ENCODE data around the gene ADM5. TPM values are rescaled to one million over a fixed set of nuclear protein-coding genes. Genes with fewer than 3 reads are reported as not detected.
A peak's percentile ranks its signal among the peaks of the same experiment; 100 is the strongest.

The ADM5 gene, protein sequence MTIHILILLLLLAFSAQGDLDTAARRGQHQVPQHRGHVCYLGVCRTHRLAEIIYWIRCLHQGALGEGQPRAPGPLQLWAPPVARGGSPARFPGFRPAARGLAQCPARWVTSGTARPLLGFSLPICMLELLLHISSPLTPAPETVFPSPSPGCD
- 0.13 and 0.53 TPM in 2 replicates for total RNA-seq

DNA sequence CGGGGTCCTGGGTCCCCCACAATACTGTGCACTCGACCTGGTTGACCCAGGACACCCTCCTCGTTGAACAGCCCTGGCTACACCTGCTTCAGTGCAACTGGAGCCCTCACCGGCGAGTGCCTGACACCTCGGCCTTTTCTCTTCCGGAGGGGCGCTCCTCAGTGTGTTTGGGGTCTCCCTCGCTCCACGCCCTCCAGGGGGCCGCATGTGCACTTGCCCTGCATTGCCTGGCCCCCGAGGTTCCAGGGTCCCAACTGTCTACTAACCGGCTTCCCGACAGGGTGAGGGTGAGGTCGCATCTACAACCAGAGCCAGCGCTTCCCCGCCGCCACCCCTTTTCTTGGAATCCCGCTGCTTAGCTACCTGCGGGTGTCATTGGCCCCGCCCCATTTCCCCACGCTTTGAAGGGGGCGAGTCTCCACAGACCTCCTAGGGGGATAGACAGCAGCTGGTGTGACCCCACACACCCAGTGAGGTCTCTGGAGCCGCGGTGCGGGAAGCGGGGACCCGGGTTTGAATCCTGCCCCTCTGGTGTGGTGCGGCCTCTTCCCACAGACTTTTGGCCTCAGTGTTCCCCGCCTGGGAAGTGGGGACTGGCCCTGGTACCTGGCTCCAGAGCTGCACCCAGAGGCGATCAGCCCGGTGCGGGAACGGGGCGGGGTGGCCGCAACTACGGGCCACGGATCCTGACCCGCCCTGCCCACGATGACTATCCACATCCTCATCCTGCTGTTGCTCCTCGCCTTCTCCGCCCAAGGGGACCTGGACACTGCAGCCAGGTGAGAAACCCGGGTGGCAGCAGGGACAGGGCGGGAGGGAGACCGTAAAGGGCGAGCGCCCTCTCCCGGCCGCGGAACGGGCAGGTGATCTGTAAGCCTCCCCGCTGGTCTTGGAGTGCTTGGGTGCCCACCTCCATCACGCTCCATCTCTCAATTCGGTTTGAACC, at the start of gene ADM5:
Gene ADM5, plus strand, starts transcription at position 462 of the 946 bp plus-strand sequence. Its CDS starts 244 bp downstream, at position 706.
- peak; percentile 90 for TF ChIP-seq CTCF (IDR thresholded peaks at IDR 0.05; ENCODE audit: insufficient read depth, low read length, severe bottlenecking)
- Histone ChIP-seq H3K36me3 (ENCODE audit: control insufficient read depth, insufficient read depth, low read length) (peaks cover 20% of the 10 kb centered on the region), H3K27me3 (ENCODE audit: control insufficient read depth, insufficient read depth, low read length) (no peaks in the 10 kb centered on the region), H3K4me3 (ENCODE audit: low read depth, low read length) (peak within 1 kb of the TSS; percentile 36)
- peak; percentile 26 for DNase-seq (ENCODE audit: low read depth)
- no peak for FAIRE-seq

- TF ChIP-seq CTCF (IDR thresholded peaks at IDR 0.05; ENCODE audit: insufficient read depth, low read length, severe bottlenecking), result no peak
- Histone ChIP-seq H3K4me3 (ENCODE audit: low read depth, low read length) (peak within 1 kb of the TSS; percentile 73), H3K36me3 (ENCODE audit: control insufficient read depth, insufficient read depth, low read length) (peaks cover 10% of the 10 kb centered on the region), H3K27me3 (ENCODE audit: control insufficient read depth, insufficient read depth, low read length) (no peaks in the 10 kb centered on the region)
- FAIRE-seq, result peak; percentile 73
- peak; percentile 99 for DNase-seq (ENCODE audit: low read depth)
Measured at GRCh38 chr19:49640113-49640898, 49.1 kb upstream of the ADM5 start, which contains the start of gene RRAS. Gene RRAS, minus strand, starts transcription at chr19:49640143. Its CDS starts 45 bp downstream, at chr19:49640098.

- Histone ChIP-seq H3K36me3 (ENCODE audit: control insufficient read depth, insufficient read depth, low read length) (peaks cover 12% of the 10 kb centered on the region), H3K4me3 (ENCODE audit: low read depth, low read length) (peak within 1 kb of the TSS; percentile 95), H3K27me3 (ENCODE audit: control insufficient read depth, insufficient read depth, low read length) (no peaks in the 10 kb centered on the region)
- no peak for FAIRE-seq
- DNase-seq (ENCODE audit: low read depth), result peak; percentile 96
- no peak for TF ChIP-seq CTCF (IDR thresholded peaks at IDR 0.05; ENCODE audit: insufficient read depth, low read length, severe bottlenecking)
Measured at GRCh38 chr19:49641688-49642491, 47.5 kb upstream of the ADM5 start, which contains the start of gene SCAF1. Gene SCAF1, plus strand, starts transcription at chr19:49642209. Its CDS starts 2,818 bp downstream, at chr19:49645027.

GRCh38 chr19:49642492-49643035, 46.8 kb upstream of the ADM5 start:
- Histone ChIP-seq H3K27me3 (ENCODE audit: control insufficient read depth, insufficient read depth, low read length) (no peaks in the 10 kb centered on the region), H3K4me3 (ENCODE audit: low read depth, low read length) (peak overlapping the region; percentile 95), H3K36me3 (ENCODE audit: control insufficient read depth, insufficient read depth, low read length) (peaks cover 14% of the 10 kb centered on the region)
- no peak for TF ChIP-seq CTCF (IDR thresholded peaks at IDR 0.05; ENCODE audit: insufficient read depth, low read length, severe bottlenecking)
- FAIRE-seq, result no peak
- DNase-seq (ENCODE audit: low read depth), result no peak

DNA sequence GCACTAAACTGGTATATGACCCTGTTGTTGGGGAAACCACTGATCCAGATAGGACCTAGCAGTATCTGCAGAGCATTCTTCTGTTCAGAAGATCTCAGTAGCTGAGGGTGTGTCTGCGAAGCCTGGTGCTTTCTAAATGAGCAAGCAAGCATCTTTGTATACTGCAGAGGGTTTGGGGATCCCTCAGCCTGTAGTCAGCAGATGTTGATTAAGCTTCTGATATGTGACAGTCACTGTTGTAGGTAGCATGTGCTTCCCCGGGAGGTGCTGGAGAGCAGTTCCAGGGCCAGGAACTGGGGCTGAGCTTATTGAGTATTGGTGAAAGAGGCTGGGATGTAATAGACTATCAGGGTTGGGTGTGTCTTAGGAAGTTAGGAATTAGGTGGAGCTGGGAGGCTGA, 45.9 kb upstream of the ADM5 start:
- Histone ChIP-seq H3K27me3 (ENCODE audit: control insufficient read depth, insufficient read depth, low read length) (no peaks in the 10 kb centered on the region), H3K4me3 (ENCODE audit: low read depth, low read length) (no peak overlapping the region), H3K36me3 (ENCODE audit: control insufficient read depth, insufficient read depth, low read length) (peaks cover 14% of the 10 kb centered on the region)
- no peak for FAIRE-seq
- no peak for TF ChIP-seq CTCF (IDR thresholded peaks at IDR 0.05; ENCODE audit: insufficient read depth, low read length, severe bottlenecking)
- no peak for DNase-seq (ENCODE audit: low read depth)

All from bronchial epithelial cell (primary cell).